ENCODE results near the gene ABCB1.
A peak's percentile ranks its signal among the peaks of the same experiment; 100 is the strongest.

The ABCB1 gene

DNA sequence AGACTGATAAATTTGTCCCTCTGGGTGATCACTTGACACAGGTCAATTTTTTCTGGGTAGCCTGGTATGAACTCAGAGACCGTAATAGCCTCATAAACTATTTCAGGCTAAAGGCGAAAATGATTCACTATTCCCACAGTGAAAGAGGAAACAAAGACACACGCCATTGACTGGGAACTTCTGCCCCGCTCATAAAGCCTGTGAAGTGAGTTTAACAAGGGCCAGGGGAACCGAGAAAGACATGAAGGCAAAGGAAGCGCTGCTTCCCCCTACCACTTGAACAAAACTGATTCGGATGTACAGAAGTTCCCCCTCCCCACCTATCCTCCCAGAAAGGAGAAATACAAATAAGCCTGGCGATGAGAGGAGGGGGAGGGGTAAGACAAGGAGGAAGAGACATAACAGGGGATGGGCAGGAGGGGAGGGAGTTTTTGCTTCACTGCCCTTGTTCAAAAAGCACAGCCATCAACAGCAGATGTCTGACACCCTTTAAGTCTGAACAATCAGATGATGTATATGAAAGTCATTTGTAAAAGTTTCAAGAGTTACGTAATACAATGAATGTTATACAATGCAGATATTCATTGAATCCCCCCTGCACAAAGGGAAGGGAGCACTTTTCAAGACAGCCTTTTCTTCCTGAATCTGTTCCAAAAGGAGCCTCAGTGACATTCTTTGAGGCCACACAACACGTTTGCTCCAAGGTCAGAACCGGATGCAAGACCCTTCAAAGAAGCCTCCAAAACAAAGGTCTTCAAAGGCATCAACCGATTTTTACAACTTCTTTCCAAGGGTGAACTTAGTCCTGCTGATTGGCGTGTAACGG is 125.9 kb downstream of the ABCB1 start (continued):
- TF ChIP-seq SP2 (tag by site-specific recombination; IDR thresholded peaks at IDR 0.05) (0 out of 2 replicates have a peak, but pooled peaks have one; percentile 8), ZNF10 (tag by site-specific recombination; IDR thresholded peaks at IDR 0.05) (no peak; the same call in 1 of the 2 replicates), ZNF791 (tag by site-specific recombination; IDR thresholded peaks at IDR 0.05) (no peak), ZEB2 (tag by site-specific recombination; IDR thresholded peaks at IDR 0.05) (peak; percentile 47; the same call in 1 of the 2 replicates), ZNF341 (tag by site-specific recombination; IDR thresholded peaks at IDR 0.05; ENCODE audit: low read depth) (no peak; the same call in 1 of the 2 replicates), KLF1 (tag by site-specific recombination; IDR thresholded peaks at IDR 0.05) (no peak), KLF16 (tag by site-specific recombination; IDR thresholded peaks at IDR 0.05) (no peak), ZNF266 (tag by site-specific recombination; IDR thresholded peaks at IDR 0.05; ENCODE audit: low read depth) (no peak), ZNF366 (tag by site-specific recombination; conservative IDR thresholded peaks at IDR 0.05) (peak; percentile 43), ZNF248 (tag by site-specific recombination; IDR thresholded peaks at IDR 0.05) (no peak), SP7 (tag by site-specific recombination; IDR thresholded peaks at IDR 0.05) (no peak), HOXA7 (CRISPR knock-in tag; IDR thresholded peaks at IDR 0.05; ENCODE audit: borderline replicate concordance) (no peak), MZF1 (tag by site-specific recombination; IDR thresholded peaks at IDR 0.05; ENCODE audit: borderline replicate concordance) (peak; percentile 86; the same call in 1 of the 2 replicates), GFI1B (tag by site-specific recombination; IDR thresholded peaks at IDR 0.05) (no peak), ZFP3 (tag by site-specific recombination; IDR thresholded peaks at IDR 0.05; ENCODE audit: low read depth) (no peak), ZNF677 (tag by site-specific recombination; IDR thresholded peaks at IDR 0.05) (no peak), ZNF626 (tag by site-specific recombination; IDR thresholded peaks at IDR 0.05) (no peak)
- TF ChIP-seq, protein P1, sequence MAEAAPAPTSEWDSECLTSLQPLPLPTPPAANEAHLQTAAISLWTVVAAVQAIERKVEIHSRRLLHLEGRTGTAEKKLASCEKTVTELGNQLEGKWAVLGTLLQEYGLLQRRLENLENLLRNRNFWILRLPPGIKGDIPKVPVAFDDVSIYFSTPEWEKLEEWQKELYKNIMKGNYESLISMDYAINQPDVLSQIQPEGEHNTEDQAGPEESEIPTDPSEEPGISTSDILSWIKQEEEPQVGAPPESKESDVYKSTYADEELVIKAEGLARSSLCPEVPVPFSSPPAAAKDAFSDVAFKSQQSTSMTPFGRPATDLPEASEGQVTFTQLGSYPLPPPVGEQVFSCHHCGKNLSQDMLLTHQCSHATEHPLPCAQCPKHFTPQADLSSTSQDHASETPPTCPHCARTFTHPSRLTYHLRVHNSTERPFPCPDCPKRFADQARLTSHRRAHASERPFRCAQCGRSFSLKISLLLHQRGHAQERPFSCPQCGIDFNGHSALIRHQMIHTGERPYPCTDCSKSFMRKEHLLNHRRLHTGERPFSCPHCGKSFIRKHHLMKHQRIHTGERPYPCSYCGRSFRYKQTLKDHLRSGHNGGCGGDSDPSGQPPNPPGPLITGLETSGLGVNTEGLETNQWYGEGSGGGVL (tag by site-specific recombination; IDR thresholded peaks at IDR 0.05): peak; percentile 76
- TF ChIP-seq, protein P2, sequence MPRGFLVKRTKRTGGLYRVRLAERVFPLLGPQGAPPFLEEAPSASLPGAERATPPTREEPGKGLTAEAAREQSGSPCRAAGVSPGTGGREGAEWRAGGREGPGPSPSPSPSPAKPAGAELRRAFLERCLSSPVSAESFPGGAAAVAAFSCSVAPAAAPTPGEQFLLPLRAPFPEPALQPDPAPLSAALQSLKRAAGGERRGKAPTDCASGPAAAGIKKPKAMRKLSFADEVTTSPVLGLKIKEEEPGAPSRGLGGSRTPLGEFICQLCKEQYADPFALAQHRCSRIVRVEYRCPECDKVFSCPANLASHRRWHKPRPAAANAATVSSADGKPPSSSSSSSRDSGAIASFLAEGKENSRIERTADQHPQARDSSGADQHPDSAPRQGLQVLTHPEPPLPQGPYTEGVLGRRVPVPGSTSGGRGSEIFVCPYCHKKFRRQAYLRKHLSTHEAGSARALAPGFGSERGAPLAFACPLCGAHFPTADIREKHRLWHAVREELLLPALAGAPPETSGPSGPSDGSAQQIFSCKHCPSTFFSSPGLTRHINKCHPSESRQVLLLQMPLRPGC (tag by site-specific recombination; IDR thresholded peaks at IDR 0.05): no peak
- TF ChIP-seq, protein P3, sequence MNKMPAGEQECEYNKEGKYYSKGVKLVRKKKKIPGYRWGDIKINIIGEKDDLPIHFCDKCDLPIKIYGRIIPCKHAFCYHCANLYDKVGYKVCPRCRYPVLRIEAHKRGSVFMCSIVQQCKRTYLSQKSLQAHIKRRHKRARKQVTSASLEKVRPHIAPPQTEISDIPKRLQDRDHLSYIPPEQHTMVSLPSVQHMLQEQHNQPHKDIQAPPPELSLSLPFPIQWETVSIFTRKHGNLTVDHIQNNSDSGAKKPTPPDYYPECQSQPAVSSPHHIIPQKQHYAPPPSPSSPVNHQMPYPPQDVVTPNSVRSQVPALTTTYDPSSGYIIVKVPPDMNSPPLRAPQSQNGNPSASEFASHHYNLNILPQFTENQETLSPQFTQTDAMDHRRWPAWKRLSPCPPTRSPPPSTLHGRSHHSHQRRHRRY (tag by site-specific recombination; IDR thresholded peaks at IDR 0.05): no peak
- TF ChIP-seq, protein P4, sequence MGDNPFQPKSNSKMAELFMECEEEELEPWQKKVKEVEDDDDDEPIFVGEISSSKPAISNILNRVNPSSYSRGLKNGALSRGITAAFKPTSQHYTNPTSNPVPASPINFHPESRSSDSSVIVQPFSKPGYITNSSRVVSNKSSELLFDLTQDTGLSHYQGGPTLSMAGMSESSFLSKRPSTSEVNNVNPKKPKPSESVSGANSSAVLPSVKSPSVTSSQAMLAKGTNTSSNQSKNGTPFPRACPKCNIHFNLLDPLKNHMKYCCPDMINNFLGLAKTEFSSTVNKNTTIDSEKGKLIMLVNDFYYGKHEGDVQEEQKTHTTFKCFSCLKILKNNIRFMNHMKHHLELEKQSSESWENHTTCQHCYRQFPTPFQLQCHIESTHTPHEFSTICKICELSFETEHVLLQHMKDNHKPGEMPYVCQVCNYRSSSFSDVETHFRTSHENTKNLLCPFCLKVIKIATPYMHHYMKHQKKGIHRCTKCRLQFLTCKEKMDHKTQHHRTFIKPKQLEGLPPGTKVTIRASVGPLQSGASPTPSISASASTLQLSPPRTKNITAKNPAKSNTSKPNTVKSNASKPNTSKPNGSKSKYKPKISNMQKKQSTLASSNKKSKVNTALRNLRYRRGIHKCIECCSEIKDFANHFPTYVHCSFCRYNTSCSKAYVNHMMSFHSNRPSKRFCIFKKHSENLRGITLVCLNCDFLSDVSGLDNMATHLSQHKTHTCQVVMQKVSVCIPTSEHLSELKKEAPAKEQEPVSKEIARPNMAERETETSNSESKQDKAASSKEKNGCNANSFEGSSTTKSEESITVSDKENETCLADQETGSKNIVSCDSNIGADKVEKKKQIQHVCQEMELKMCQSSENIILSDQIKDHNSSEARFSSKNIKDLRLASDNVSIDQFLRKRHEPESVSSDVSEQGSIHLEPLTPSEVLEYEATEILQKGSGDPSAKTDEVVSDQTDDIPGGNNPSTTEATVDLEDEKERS (tag by site-specific recombination; IDR thresholded peaks at IDR 0.05): no peak
